ENCODE data around the gene ARG2.

ARG2 gene

DNA sequence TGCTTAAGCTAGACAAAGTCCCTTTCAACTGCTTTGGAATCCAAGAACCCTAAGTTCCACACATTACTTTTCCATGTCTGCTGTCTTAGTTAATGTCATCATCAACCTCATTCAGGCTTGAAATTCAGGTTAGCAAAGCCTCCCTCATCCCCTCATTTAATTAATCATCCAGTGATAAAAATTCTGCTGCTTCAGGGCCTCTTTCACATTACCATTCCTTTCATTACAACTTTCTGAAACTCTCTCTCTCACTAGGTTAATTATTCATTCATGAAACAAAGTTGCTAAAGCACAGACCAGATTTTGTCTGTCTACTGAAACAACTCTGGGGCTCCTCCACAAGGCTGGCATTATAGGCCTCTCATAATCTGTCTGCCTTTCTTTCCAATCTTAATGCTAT, 64.1 kb downstream of the ARG2 start:
- DNase-seq (ENCODE audit: low read depth), result no peak

GRCh38 chr14:67690011-67690410, 70.3 kb downstream of the ARG2 start:
- DNase-seq (ENCODE audit: low read depth), result no peak

GRCh38 chr14:67694791-67695393, 75.2 kb downstream of the ARG2 start:
- DNase-seq (ENCODE audit: low read depth), result peak; percentile 87

DNA sequence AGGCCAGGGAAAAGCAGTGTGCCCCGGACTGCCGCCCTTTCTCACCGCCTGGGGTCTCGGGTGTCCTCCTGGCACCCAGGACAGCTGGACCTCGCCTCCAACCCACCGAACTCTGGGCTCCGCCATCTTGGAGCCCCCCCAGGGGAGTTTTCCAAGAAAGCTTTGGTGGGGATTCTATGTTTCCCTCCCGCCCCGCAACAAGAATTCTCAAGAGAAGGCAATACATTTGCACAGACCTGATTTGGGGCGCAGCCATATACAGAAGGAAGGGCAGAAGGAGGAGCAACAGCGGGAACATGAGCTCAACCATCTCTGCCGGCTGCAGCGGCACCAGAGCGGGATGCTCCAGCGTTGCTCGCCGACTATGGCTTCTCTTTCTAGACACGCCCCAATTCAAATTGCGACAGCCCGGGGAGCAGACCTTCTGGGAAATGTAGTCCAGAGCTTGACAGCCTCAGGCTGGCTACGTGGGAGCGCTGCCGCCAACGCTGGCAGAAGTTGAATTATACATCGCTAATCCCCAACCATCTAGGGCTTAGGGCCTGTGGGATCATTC, 75.8 kb downstream of the ARG2 start, which contains the start of gene RDH11:
Gene RDH11, minus strand, starts transcription at position 371 of the 556 bp plus-strand sequence. Its CDS starts 61 bp downstream, at position 310.
- peak; percentile 88 for DNase-seq (ENCODE audit: low read depth)

GRCh38 chr14:67697006-67697405, 77.3 kb downstream of the ARG2 start:
- no peak for DNase-seq (ENCODE audit: low read depth)

DNA sequence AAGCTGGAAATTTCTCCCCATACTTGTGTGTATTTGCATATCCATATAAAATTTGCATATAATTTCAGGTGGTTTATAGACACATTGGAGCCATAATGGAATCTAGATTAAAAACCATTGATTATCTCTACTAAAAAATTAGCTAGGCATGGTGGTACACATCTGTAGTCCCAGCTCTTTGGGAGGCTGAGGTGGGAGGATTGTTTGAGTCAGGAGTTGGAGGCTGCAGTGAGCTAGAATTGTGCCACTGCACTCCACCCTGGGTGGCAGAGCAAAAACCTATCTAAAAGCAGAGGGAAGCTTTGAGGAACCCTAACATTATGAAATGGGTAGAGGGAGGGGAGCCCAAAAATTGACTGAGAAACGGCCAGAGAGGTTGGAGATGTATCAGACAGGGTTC, 78.5 kb downstream of the ARG2 start:
- no peak for DNase-seq (ENCODE audit: low read depth)

Measured in fibroblast of gingiva (primary cell).